SU-DHL-6 (cell line): ENCODE data around the gene PASK.

ENCODE experiments used
- H2AFZ ChIP-seq: fragments of 200-600 bp; sonication (generic); 2 replicates; pipeline ENCODE4 v1.6.1; 2014; ENCODE audit warnings: low read depth, mild to moderate bottlenecking, moderate library complexity, mixed read lengths, antibody characterized with exemption, low read length; ENCODE audit not compliant: severe bottlenecking
- H3F3A ChIP-seq: fragments of 200-600 bp; shearing (Covaris generic); 2 replicates; pipeline ENCODE4 v1.6.0; 2016; ENCODE audit warnings: antibody characterized with exemption, mild to moderate bottlenecking; ENCODE audit not compliant: insufficient read depth
- H3K27ac ChIP-seq: fragments of 200-600 bp; sonication (generic); 2 replicates; pipeline ENCODE4 v1.5.1; 2016; ENCODE audit warnings: low read depth, mild to moderate bottlenecking, low read length, moderate library complexity, mixed read lengths
- H3K27me3 ChIP-seq: fragments of 200-600 bp; sonication (generic), shearing (Covaris generic); 2 replicates; pipeline ENCODE4 v1.6.0; 2014; ENCODE audit warnings: mild to moderate bottlenecking, low read length
- H3K36me3 ChIP-seq: fragments of 200-600 bp; sonication (generic); 2 replicates; pipeline ENCODE4 v1.6.1; 2014; ENCODE audit warnings: mild to moderate bottlenecking, low read length, mixed read lengths
- H3K4me2 ChIP-seq: fragments of 300-600, 200-600 bp; shearing (Covaris generic), sonication (generic); 2 replicates; pipeline ENCODE4 v1.6.0; 2014; ENCODE audit warnings: low read length, low read depth, mild to moderate bottlenecking; ENCODE audit not compliant: poor library complexity, severe bottlenecking
- H3K4me3 ChIP-seq: fragments of 200-600 bp; sonication (generic); 2 replicates; pipeline ENCODE4 v1.5.1; 2014; ENCODE audit warnings: antibody characterized with exemption, low read length, mild to moderate bottlenecking, mixed read lengths; ENCODE audit not compliant: insufficient read depth, poor library complexity, severe bottlenecking
- H3K79me2 ChIP-seq: fragments of 200-600 bp; sonication (generic); 2 replicates; pipeline ENCODE4 v1.6.1; 2014; ENCODE audit warnings: mild to moderate bottlenecking, low read length, moderate library complexity; ENCODE audit not compliant: insufficient read depth
- H3K9ac ChIP-seq: fragments of 200-600 bp; sonication (generic); 2 replicates; pipeline ENCODE4 v1.7.0; 2014; ENCODE audit warnings: mild to moderate bottlenecking, low read length
- H3K9me2 ChIP-seq: fragments of 200-600 bp; sonication (generic); replicated peaks from 2 replicates; pipeline ENCODE4 v1.6.1; 2014; ENCODE audit warnings: low read length; ENCODE audit not compliant: insufficient read depth
- H3K9me3 ChIP-seq: fragments of 200-600 bp; sonication (generic); 2 replicates; pipeline ENCODE4 v1.6.1; 2014; ENCODE audit warnings: low read length, mixed read lengths; ENCODE audit not compliant: insufficient read depth
- H4K20me1 ChIP-seq: fragments of 200-600 bp; sonication (generic); 2 replicates; pipeline ENCODE4 v1.6.1; 2014; ENCODE audit warnings: low read depth, mild to moderate bottlenecking, antibody characterized with exemption, low read length, moderate library complexity, mixed read lengths
- EZH2phosphoT487 ChIP-seq: fragments of 200-600 bp; sonication (generic), shearing (Covaris generic); conservative IDR thresholded peaks from 2 replicates; pipeline ENCODE4 v1.6.1; 2018; ENCODE audit warnings: mild to moderate bottlenecking, antibody characterized with exemption, low read length, moderate library complexity, mixed read lengths
- TF ChIP-seq, protein P1 (sequence below): fragments of 200-600 bp; sonication (generic); IDR thresholded peaks from one replicate; pipeline ENCODE4 v1.5.1; 2017; ENCODE audit warnings: antibody characterized with exemption, mild to moderate bottlenecking, low read length, moderate library complexity; ENCODE audit not compliant: insufficient read depth, poor library complexity, severe bottlenecking

The PASK gene

DNA sequence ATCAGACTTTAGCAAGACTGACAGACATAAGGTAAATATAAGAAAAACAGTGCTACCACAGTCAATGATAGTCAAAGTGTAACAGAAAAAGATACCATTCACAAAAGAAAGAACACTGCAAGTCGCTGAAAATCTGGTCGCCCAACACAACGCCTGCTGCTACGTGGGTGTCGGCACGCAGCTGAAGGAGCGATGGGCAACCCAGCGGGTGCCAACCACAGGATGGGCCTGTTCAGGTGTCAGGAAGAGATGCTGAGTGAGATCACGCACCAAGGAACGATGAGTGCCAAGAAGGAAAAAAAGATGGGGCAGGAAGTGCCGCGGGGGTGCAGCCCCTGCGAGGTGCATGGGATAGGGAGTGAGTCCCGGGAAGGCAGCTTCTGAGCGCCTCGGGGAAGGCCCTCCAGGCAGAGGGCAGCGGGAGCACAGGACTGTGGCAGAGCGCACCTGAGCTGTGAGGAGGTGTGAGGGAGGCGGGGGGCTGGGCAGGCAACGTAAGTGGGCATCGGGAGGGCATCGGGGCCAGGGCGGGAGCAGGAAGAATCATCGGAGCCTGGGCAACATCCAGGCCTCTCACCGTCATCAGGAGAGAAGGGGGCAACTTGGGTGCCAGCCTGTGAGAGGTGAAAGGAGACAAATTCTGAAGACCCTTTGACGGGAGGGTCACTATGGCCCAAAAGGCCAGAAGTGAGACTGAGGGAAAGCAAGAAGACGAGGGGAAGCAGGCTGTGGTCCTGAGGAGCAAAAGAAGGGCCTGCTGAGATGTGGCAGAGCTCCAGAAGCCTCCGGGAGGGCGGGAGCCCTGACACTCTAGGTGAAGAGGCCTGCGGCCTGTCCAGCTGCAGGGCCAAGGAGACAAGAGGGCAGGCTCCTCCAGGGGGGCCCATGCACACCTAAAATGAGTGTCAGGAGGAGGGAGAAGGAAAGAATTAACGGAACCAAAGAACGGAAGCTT, 32.4 kb downstream of the PASK start:
- Histone ChIP-seq H3K4me3 (no peak overlapping the region), H2AFZ (no peak overlapping the region), H3K9me3 (no peaks in the 10 kb centered on the region; the same call in 1 of the 2 replicates), H4K20me1 (no peaks in the 10 kb centered on the region), H3K9ac (no peak overlapping the region), H3K27ac (no peak overlapping the region), H3K36me3 (peaks cover 17% of the 10 kb centered on the region), H3F3A (0 out of 2 replicates have a peak, but pooled peaks cover 1% of the 10 kb centered on the region), H3K4me2 (no peak overlapping the region), H3K27me3 (no peaks in the 10 kb centered on the region), H3K9me2 (no peaks in the 10 kb centered on the region), H3K79me2 (no peaks in the 10 kb centered on the region)
- TF ChIP-seq, protein P1, sequence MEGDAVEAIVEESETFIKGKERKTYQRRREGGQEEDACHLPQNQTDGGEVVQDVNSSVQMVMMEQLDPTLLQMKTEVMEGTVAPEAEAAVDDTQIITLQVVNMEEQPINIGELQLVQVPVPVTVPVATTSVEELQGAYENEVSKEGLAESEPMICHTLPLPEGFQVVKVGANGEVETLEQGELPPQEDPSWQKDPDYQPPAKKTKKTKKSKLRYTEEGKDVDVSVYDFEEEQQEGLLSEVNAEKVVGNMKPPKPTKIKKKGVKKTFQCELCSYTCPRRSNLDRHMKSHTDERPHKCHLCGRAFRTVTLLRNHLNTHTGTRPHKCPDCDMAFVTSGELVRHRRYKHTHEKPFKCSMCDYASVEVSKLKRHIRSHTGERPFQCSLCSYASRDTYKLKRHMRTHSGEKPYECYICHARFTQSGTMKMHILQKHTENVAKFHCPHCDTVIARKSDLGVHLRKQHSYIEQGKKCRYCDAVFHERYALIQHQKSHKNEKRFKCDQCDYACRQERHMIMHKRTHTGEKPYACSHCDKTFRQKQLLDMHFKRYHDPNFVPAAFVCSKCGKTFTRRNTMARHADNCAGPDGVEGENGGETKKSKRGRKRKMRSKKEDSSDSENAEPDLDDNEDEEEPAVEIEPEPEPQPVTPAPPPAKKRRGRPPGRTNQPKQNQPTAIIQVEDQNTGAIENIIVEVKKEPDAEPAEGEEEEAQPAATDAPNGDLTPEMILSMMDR = no peak
- no peak for TF ChIP-seq EZH2phosphoT487

- H3K27me3 ChIP-seq = no peaks in the 10 kb centered on the region
- no peak overlapping the region for H3K4me2 ChIP-seq
- H3K27ac ChIP-seq = no peak overlapping the region
- H3K79me2 ChIP-seq = no peaks in the 10 kb centered on the region
- no peaks in the 10 kb centered on the region for H3K9me2 ChIP-seq
- no peaks in the 10 kb centered on the region for H4K20me1 ChIP-seq
- peaks cover 3% of the 10 kb centered on the region; the same call in 1 of the 2 replicates for H3K36me3 ChIP-seq
- H2AFZ ChIP-seq = no peak overlapping the region
- no peak for TF ChIP-seq EZH2phosphoT487
- TF ChIP-seq, protein P1 = no peak
- H3K9ac ChIP-seq = no peak overlapping the region
- H3K9me3 ChIP-seq = no peaks in the 10 kb centered on the region
- H3K4me3 ChIP-seq = no peak overlapping the region
- H3F3A ChIP-seq = no peaks in the 10 kb centered on the region
Measured at GRCh38 chr2:241115361-241115760, 33.9 kb downstream of the PASK start.

DNA sequence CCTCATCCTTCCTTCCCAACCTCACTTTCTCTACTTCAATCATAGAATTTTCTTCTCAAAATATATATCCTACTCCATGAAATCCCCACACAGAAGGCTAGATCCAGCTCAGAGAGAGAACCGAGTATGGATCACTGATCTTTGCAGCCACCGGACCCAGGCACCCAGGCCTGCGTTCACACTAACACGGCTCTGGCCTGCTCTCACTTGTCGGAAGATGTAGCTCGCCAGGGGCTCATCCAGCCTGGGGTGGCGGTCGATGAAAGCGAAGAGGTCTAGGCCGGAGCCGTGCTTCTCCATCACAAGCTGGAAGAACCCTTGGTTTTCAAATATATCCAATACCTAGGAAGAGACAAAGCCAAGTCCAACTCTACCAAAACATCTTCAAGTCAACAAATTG, 34.4 kb downstream of the PASK start:
- H3K79me2 ChIP-seq = no peaks in the 10 kb centered on the region
- H3K27ac ChIP-seq = no peak overlapping the region
- no peaks in the 10 kb centered on the region for H3K9me3 ChIP-seq
- H3K27me3 ChIP-seq = no peaks in the 10 kb centered on the region
- no peak overlapping the region for H3K4me2 ChIP-seq
- TF ChIP-seq EZH2phosphoT487 = no peak
- TF ChIP-seq, protein P1 = no peak
- H3K9me2 ChIP-seq = no peaks in the 10 kb centered on the region
- peaks cover 3% of the 10 kb centered on the region; the same call in 1 of the 2 replicates for H3K36me3 ChIP-seq
- no peaks in the 10 kb centered on the region for H4K20me1 ChIP-seq
- H2AFZ ChIP-seq = no peak overlapping the region
- no peak overlapping the region for H3K9ac ChIP-seq
- H3K4me3 ChIP-seq = no peak overlapping the region
- no peaks in the 10 kb centered on the region for H3F3A ChIP-seq
